Hepatic stellate cell (primary cell): ENCODE measurements around the gene SPIRE1.

Source experiments
- DNase-seq: peaks from one replicate; pipeline ENCODE4 v3.0.0; 2011; ENCODE audit warnings: low spot score

SPIRE1 gene

GRCh38 chr18:12445554-12445953 is 212.4 kb downstream of the SPIRE1 start:
- DNase-seq: no peak

GRCh38 chr18:12443551-12443950 is 214.4 kb downstream of the SPIRE1 start:
- DNase-seq: no peak

- DNase-seq: no peak
Measured at GRCh38 chr18:12442946-12443345, 215.0 kb downstream of the SPIRE1 start.

DNA sequence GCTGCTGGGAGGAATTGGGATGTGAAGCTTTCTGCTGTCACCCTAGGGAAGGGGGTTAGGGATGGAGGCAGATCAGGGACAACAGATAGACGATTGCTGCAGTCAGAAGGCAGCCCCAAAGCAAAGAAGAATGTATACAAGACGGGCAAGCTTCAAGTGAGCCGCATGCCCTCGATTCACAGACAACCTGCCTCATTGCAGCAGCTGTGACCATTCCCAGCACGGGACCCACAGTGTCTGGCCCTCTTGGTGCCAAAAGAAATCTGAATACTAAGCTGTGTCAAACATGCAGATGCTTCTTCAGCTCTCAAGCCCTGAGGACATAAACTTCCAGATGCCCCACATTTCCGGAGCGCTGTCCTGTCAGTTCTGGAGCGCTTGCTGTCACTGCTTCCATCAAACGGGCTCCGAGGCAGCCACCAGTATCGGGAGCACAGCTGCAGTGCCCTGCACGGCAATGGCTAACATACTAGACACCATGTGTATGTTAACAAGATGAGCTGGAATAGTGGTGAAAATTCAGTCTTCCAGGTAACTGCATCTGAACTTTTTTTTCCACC is 216.4 kb downstream of the SPIRE1 start:
- no peak for DNase-seq

- DNase-seq: no peak
Measured at GRCh38 chr18:12438257-12438656, 219.7 kb downstream of the SPIRE1 start.

GRCh38 chr18:12435867-12436266 is 222.0 kb downstream of the SPIRE1 start:
- no peak for DNase-seq

DNA sequence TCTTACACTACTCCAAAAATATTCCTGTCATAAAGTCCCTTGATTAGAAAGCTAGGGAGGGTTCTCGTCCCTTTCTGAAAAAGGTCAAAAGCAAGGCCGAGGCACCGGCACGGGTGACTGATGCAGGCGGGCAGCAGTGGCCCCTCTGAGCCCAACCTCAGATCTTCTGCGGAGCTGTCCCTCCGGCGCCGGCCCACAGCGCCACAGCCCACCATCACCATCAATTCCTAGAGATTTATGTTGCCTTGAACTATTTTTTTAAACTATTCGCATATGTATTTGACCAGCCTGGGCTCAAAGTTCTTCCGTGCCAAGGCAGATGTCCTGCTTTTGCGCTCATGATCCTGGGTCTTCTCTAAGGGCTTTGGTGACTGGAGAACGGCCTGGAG is 223.4 kb downstream of the SPIRE1 start:
- no peak for DNase-seq

DNA sequence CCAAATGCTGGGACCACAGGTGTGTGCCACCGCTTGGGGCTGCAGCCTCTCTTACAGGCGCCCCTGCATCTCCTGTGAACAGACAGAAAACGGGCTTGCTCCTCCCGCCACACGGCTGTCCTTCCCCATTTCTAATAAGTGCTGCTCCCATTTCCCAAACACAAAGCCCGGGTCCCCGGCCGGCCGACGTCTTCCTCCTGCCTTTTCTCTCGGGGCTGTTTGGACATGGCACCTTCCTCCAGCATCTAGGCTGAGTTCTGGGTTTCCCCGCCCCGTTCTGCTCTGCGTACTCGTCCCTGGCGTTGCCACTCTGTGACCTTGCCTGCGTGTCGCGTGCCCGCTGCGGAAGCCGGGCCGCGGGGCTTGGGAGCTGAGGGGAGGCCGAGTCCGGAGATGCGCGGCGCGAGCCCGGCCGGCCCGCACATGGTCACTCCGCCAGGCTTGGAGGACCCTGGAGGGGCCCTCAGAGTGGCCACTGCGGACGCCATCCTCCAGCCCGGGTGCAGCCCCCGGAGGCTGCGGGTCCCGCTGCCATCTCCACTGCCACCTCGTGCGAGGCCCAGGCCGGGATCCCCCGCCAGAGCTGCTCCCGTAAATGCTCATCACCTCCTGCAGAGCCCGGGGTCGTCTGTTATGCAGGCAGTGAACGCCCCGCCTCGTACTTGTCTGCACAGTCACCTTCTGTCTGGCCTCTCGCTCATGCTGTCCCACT is 223.9 kb downstream of the SPIRE1 start:
- DNase-seq: no peak

- no peak for DNase-seq
Measured at GRCh38 chr18:12432881-12433280, 225.0 kb downstream of the SPIRE1 start.

DNA sequence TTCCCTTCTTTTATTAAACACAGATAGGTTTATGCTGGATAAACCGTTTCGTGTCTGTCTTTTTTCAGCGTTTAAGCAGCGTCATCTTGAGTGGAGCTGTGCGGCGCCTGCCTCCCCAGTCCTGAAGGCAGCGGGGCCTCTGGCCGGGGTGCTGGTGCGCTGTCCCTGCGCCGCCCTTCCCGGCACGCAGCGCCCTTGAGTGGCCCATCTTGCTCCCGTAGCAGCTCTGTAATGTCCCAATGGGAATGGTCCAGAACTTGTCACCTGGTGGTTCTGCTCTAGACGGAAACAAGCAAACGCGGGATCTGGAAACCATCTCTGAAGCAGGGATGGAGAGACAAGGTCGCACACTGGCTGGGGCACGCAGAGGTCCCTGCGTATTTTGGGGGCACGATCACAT is 225.7 kb downstream of the SPIRE1 start:
- no peak for DNase-seq

DNA sequence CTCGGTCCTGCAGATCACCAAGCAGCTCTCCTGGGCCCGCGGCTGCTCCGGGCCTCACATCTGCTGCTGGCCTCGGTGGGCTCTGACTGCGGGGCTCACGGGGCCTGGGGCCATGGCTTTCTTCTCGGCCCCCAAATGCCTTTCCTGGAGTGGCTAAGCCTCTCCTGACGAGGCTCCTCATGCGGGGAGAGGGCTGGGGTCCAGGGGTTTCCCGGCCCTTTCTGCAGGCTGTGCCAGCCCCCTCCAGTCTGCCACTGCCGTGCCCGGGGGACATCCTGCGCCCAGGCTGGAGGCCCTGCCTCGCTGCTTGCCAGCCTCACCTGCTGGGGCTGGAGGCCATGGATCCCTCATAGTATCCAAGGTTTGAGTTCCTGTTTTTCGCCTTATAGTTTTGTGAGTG is 226.3 kb downstream of the SPIRE1 start:
- DNase-seq: no peak

- no peak for DNase-seq
Measured at GRCh38 chr18:12430137-12430990, 227.5 kb downstream of the SPIRE1 start.

DNA sequence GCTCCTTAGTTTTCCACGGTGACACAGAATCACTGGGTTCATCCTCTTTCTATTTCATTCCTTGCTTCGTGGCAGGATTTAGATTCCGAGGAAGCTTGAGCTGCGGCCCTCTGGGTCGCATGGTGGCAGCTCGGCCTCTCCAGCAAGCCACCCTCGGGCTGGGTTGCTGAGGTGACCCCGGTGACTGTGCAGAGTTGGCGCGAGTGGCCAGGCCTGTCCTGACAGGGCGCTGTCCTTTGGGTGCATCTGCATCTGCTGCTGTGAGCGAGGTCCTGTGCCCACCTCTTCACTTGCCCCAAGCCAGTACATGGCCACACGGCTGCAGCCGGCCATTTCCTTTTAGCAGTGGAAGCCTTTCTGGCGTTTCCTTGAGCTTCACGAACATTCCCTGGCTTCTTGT is 228.4 kb downstream of the SPIRE1 start:
- DNase-seq: no peak

GRCh38 chr18:12428923-12429322 is 229.0 kb downstream of the SPIRE1 start:
- no peak for DNase-seq

- DNase-seq: no peak
Measured at GRCh38 chr18:12426924-12427323, 231.0 kb downstream of the SPIRE1 start.

GRCh38 chr18:12424252-12424651 is 233.7 kb downstream of the SPIRE1 start:
- no peak for DNase-seq

DNA sequence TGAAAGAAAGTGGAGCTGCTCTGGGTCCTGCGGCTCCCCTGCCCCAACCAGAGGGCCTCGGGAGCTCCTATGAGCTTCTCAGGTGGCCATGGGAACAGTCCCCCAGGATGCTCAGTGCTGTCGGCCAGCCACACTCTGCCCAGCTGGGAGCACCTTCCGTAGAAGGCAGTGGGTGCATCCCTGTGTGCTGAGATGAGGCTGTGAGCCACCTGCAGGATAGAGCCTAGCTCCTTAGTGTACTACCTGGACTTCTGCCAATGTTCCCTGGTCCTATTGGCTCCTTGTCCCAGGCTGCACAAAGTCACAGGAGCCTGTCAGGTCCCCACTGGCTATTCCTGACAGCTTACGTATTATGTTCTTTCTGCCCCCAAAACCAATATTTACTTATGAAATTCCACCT is 234.1 kb downstream of the SPIRE1 start:
- DNase-seq: no peak

GRCh38 chr18:12423393-12423792 is 234.5 kb downstream of the SPIRE1 start:
- DNase-seq: no peak

- no peak for DNase-seq
Measured at GRCh38 chr18:12422936-12423335, 235.0 kb downstream of the SPIRE1 start.

GRCh38 chr18:12421732-12422131 is 236.2 kb downstream of the SPIRE1 start:
- no peak for DNase-seq

DNA sequence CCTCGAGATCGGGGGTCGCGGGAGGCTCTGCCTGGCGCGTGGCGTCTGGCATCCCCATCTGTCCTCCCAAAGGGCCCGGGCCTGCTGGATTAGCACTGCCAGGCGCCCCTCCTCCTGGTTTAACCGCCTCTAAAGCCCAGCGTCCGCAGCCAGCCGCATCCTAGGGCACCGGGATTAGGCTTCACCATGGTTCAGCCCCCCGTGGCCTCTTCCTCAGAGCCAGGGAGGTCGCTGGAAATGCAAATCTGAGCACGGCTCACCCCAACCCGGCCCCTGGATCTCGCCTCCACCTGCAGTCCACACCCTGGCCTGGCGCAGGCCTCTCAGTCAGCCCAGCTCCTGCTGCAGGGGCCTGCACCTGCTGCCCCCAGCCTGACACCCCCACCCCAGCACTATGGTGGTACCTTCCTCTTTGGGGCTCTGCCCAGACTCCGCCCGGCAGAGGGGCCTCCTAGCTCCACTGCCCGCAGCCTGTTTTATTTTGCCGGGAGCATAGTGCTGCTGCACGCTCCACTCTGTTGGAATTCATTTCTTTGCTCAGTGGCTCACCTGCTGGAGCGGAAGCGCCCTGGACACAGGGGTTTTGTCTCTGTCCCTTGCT is 237.0 kb downstream of the SPIRE1 start:
- no peak for DNase-seq

DNA sequence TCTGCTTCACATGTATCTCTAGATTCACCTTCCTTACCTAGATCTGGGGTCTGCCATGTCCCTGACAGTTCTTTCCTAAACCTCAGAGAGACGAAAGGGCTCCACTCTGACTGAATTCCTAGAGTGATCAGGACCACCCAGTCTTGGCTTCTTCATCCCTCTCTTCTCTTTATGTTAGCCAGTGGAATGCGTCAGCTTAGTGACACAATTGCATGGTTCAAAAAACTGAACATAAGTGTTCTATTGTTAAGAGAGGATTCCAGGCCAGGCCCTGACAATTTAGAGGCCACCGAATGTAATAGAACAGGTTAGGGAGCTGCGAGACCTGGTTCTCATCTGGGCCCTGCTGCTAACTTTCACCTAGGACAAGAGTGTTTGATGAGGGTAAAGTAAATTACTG is 240.2 kb downstream of the SPIRE1 start:
- DNase-seq: no peak
